ENCODE measurements around the gene TAF6.
A peak's percentile ranks its signal among the peaks of the same experiment; 100 is the strongest.

The TAF6 gene

GRCh38 chr7:100088621-100089457 is 30.3 kb downstream of the TAF6 start, which contains the start of gene COPS6 (continued):
- TF ChIP-seq CTCF (tag by site-specific recombination; IDR thresholded peaks at IDR 0.05) (no peak), ZNF707 (tag by site-specific recombination; IDR thresholded peaks at IDR 0.05) (no peak), ZNF37A (tag by site-specific recombination; IDR thresholded peaks at IDR 0.05) (no peak), MZF1 (tag by site-specific recombination; IDR thresholded peaks at IDR 0.05; ENCODE audit: borderline replicate concordance) (peak; percentile 44; the same call in 1 of the 2 replicates), ZNF501 (tag by site-specific recombination; IDR thresholded peaks at IDR 0.05) (peak; percentile 85), ZNF423 (tag by site-specific recombination; IDR thresholded peaks at IDR 0.05) (peak; percentile 65), ZNF600 (tag by site-specific recombination; IDR thresholded peaks at IDR 0.05) (peak; percentile 10), ZNF223 (tag by site-specific recombination; IDR thresholded peaks at IDR 0.05) (no peak), ZNF837 (tag by site-specific recombination; IDR thresholded peaks at IDR 0.05) (no peak), TRIM28 (IDR thresholded peaks at IDR 0.05; ENCODE audit: borderline replicate concordance, low read length) (no peak), KLF16 (tag by site-specific recombination; IDR thresholded peaks at IDR 0.05) (peak; percentile 83), ZNF121 (tag by site-specific recombination; IDR thresholded peaks at IDR 0.05) (no peak), ELK4 (IDR thresholded peaks at IDR 0.05; ENCODE audit: borderline replicate concordance, low read depth, low read length) (no peak), ZNF23 (tag by site-specific recombination; IDR thresholded peaks at IDR 0.05; ENCODE audit: borderline replicate concordance) (no peak), ZNF747 (tag by site-specific recombination; IDR thresholded peaks at IDR 0.05) (no peak), ZNF692 (tag by site-specific recombination; IDR thresholded peaks at IDR 0.05) (peak; percentile 85), ZNF792 (tag by site-specific recombination; IDR thresholded peaks at IDR 0.05) (no peak), PRDM4 (tag by site-specific recombination; IDR thresholded peaks at IDR 0.05) (no peak), ZBTB20 (tag by site-specific recombination; IDR thresholded peaks at IDR 0.05) (peak; percentile 81), ZNF26 (tag by site-specific recombination; IDR thresholded peaks at IDR 0.05) (no peak), ZNF626 (tag by site-specific recombination; IDR thresholded peaks at IDR 0.05) (no peak), ZNF670 (tag by site-specific recombination; IDR thresholded peaks at IDR 0.05; ENCODE audit: low read depth) (no peak), ZFHX2 (tag by site-specific recombination; conservative IDR thresholded peaks at IDR 0.05) (no peak), ZSCAN5A (tag by site-specific recombination; IDR thresholded peaks at IDR 0.05) (0 out of 2 replicates have a peak, but pooled peaks have one; percentile 50), ZNF548 (tag by site-specific recombination; IDR thresholded peaks at IDR 0.05) (no peak), GLIS2 (tag by site-specific recombination; IDR thresholded peaks at IDR 0.05) (0 out of 2 replicates have a peak, but pooled peaks have one; percentile 40), ZNF621 (tag by site-specific recombination; IDR thresholded peaks at IDR 0.05) (no peak), ZFP69B (tag by site-specific recombination; IDR thresholded peaks at IDR 0.05) (peak; percentile 78), ZNF426 (tag by site-specific recombination; IDR thresholded peaks at IDR 0.05) (no peak)

All from HEK293 (cell line).